Right ventricle myocardium inferior (tissue), 1 donor: ENCODE measurements around the gene ADISSP. TPM values are rescaled to one million over a fixed set of nuclear protein-coding genes. Genes with fewer than 3 reads are reported as not detected.

Source experiments
- ATAC-seq: fragments of 200-7000 bp; cut with Tn5 transposase; one replicate; pipeline ENCODE4 v1.9.1; 2020; ENCODE audit warnings: mild to moderate bottlenecking, moderate library complexity
- DNase-seq: peaks from one replicate; pipeline ENCODE4 v3.0.0; 2021; ENCODE audit errors: missing footprints
- intact Hi-C: fragments of 100-400 bp; cut with DNase I; formaldehyde crosslinking; loops from one replicate; pipeline ENCODE4 v1.11.0; 2022
- long read RNA-seq: library from polyadenylated mRNA; unstranded; transcript quantifications from one replicate; pipeline ENCODE4 v2.0.0, GENCODE V29; 2021
- total RNA-seq: library from RNA; stranded (reverse); fragmentation: NEBNext Ultra II Directional; extraction: Animal tissue kit (Norgen Biotek cat#: 25700); gene quantifications from one replicate; pipeline ENCODE4 v1.2.1, GENCODE V29; 2021
- donor health status: DM: no; HTN: yes; CAD: no; lungs with severe emphysema.

ADISSP gene
- total RNA-seq = 14.6 TPM
- long read RNA-seq, transcript C20orf27-202 (6 exons, 1,886 nt) = major isoform, 19 of 21 reads
- long read RNA-seq, partial matches to known transcripts = 2 of 21 reads
- long read RNA-seq, other reads (novel, unspliced or antisense) = 0 of 21 reads

DNA sequence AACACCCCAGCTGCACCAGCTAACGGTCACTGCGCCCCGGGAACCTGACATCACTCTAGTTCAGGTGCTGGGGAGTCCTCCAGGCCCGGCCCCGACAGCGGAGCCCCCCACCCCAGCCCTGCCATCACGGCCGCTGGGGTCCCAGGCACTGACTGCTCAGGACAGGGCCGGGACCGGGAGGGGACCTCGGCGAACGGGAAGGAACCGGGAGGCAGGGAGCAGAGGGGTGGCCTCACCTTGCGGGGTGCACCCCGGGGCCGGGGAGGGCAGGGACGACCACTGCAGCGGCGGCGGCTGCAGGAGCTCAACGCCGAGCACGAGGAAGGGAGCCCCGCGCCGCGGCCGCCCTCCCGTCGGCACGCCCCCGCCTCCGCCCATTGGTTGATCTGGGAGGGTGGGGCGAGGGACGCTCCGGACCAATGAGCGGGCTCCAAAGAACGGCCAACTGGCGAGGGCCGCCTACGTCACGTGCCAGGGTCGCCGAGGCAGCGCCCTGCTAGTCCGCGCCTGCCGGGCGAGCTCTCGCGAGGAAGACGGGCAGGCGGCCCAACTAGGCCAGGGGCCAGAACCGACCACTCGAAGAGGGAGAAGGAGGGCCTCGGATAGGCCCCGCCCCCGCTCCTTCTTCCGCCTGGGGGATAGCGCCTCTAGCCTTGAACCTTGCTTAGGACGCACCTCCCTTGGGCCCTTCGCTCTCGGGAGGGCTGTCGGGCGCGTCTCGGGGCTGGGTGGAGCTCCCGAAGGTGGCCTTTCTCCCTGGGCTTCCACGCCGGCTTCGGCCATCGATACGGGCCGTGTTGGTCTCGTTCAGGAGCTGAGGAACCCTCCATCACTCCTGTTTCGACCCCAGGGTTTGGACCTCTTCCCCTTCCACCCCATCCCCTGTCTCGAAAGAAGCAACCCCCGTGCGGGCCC, at the start of gene ADISSP:
Gene ADISSP (minus strand): TSS at position 327 of the 915 bp plus-strand sequence. CDS start 7,653 bp downstream, outside the sequence.
- intact Hi-C loops = loop anchor here (2.0 to 5.0 kb wide), 2 partner anchors 51 to 90 kb away; no protein-coding TSS in a partner anchor
- ATAC-seq (peak; percentile 96), DNase-seq (peak; percentile 100)

DNA sequence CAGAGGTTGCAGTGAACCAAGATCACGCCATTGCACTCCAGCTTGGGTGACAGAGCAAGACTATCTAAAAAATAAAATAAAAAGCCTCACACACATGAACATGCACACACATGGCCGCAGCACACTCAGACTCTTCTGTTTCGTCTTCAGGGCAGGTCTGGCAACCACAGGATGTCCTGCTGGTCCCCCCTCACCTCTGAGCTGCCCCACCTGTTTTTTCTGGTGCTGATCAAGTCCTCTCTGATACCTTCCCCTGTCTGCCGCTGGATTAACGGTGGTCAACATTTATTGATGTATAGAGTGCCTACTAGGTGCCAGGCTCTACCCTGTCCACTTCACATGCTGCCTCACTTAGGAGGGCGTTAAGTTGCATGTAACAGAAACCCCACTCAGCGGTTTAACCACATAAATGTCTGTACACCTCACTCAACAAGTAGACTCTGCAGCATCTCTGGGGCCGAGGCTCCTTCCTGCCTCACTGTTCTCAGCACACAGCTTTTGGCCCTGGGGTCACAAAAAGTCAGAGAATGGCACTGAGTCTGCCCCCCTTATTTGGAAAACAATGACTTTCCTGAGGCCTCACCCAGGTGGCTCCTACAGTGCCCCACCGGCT, 48.3 kb upstream of the ADISSP start:
- intact Hi-C loops = no loop called here
- DNase-seq = no peak
- ATAC-seq = no peak

DNA sequence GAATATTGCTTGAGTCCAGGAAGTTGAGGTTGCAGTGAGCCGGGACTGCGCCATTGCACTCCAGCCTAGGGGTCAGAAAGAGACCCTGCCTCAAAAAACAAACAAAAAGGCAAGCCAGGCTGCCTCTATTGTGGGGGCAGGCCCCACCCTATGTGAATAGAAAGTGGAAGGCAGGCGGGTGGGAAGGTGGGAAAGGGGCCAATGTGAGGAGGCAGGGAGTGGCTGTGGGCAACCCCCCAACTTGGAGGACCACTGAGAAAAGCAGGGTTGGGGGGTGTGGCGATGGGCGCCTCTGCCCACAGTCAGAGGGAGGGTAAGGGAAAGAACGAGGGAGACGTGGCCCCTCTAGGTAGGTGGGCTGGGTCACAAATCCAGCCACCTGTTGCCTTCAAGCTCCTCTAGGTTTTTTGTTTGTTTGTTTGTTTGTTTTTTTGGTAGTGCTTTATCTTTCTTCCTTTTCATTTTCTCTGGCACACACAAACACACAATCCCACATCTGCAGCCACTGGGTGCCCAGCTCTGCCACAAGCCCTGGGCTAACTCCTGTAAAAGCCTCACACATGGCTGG, 47.5 kb upstream of the ADISSP start:
- no peak for DNase-seq
- intact Hi-C loops = no loop called here
- ATAC-seq = no peak

DNA sequence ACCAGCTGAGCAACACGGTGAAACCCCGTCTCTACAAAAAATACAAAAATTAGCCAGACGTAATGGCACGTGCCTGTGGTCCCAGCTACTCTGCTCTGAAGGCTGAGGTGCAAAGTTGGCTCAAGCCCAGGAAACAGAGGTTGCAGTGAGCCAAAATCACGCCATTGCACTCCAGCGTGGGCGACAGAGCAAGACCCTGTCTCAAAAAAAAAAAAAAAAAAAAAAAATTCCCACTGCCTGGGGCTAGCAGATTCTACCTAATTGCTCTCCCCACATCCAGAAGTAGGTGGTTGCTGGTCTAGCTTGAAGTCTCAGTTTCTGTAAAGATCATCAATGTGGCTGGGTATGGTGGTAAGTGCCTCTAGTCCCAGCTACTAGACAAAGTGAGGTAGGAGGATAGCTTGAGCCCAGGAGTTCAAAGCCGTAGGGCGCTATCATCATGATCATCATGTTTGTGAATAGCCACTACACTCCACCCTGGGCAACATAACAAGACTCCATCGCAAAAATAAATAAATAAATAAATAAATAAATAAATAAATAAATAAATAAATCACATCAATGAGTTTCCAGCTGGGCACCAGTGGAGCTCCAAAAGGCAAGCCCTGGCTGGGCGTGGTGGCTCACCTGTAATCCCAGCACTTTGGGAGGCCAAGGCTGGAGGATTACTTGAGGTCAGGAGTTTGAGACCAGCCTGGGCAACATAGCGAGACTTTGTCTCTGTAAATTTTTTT, 46.5 kb upstream of the ADISSP start:
- intact Hi-C loops = no loop called here
- DNase-seq = no peak

DNA sequence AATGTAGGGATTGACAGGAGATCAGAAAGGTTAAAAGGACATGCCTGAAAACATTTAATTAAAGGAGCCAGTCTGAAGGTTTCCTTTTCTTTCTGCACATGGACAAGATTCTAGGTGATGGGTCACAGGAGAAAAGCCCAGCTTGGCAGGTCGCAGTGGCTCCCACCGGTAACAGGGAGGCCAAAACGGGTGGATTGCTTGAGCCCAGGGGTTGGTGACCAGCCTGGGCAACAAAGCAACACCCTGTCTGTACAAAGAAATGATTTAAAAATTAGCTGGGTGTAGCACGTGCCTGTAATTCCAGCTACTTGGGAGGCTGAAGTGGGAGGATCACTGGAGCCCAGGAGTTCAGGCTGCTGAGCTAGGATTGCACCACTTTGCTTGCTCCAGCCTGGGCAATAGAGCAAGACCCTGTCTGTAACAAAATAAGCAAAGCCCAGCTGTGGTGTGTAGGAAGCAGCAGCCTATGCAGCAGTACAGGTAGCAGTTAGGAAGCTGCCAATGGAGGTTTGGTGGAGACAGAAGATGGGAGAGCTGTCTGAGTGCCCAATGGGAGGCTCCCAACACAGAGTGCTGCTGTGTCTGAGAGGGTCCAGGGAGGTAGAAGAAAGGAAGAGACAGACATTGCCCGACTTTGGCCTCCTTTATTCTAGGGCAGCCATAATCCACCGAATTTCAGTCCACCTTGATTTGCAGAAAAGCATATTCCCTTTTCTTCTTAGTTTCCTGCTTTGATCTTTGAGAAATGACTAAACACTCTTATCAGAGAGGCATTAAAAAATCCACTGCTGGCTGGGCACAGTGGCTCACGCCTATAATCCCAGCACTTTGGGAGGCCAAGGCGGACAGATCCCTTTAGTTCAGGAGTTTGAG, 45.7 kb upstream of the ADISSP start:
- intact Hi-C loops = no loop called here
- ATAC-seq (no peak), DNase-seq (no peak)

More for the DNA sequence above, 46.5 kb upstream of the ADISSP start:
- no peak for ATAC-seq

DNA sequence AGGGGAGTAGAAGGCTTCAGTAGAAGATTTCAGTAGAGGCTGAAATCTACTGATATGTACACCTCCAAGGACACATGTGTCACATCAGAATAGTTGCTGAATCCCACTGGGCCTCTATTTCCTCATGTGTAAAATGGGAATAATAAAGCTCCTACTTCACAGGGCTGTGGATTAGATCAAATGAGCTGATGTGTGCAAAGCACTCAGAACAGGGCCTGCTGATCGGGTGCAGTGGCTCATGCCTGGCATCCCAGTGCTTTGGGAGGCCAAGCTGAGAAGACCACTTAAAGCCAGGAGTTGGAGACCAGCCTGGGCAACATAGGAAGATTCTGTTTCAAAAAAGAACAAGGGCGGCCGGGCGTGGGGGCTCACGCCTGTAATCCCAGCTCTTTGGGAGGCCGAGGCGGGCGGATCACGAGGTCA, 44.7 kb upstream of the ADISSP start:
- DNase-seq = no peak
- no peak for ATAC-seq
- intact Hi-C loops = no loop called here

DNA sequence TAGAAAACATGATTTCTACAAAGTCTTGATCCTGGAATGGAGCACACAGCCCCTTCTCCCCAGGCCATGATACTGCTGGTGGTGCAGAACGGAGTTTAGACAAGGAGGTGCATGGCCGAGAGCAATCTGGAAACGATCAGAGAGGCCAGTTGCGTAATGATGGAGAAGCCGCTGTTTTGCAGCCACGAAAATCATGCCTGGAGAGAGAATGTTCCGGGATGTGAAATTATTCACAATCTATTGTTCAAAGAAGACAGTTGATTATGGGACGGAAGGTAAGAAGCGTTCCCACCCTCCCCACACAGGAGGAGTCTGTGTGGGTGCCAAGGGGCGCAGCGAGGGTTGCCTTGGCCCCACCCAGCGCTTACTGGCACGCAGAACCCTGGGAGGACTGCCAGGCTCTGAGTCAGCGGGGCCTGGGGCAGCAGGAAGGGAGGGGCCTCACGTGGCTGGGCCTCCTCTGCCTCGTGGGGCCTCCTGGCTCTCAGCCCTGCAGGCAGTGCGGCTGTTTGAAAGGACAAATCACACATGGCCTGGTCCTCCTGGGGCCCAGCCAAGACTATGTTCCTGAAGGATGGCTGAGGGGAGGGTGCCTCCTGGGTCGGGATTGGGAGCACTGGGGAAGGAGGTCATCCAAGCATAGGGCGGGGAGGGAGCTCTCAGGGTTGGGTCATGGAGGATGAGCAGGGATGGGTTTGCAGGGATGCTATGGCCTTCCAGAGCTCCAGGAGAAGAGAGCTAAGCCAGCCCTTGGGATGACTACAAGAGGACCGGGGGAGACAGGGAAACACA, 44.1 kb upstream of the ADISSP start:
- DNase-seq (peak; percentile 99), ATAC-seq (peak; percentile 90)
- intact Hi-C loops = loop anchor here (2.0 kb wide), 1 partner anchor 17 kb away; no protein-coding TSS in a partner anchor

DNA sequence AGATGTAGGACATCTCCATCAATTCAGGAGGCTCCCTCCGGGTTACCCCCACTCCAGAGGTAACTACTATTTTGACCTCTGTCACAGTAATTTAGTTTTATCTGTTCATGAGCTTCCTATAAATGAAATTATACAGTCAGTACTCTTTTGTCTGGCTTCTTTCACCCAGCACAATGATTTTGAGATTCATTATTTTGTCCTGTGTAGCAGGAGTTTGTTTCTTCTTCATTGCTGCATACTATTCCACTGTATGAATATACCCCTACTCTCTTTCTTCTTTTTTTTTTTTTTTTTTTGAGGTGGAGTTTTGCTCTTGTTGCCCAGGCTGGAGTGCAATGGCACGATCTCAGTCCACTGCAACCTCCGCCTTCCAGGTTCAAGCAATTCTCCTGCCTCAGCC, 41.0 kb upstream of the ADISSP start:
- DNase-seq (no peak), ATAC-seq (no peak)
- intact Hi-C loops = no loop called here

DNA sequence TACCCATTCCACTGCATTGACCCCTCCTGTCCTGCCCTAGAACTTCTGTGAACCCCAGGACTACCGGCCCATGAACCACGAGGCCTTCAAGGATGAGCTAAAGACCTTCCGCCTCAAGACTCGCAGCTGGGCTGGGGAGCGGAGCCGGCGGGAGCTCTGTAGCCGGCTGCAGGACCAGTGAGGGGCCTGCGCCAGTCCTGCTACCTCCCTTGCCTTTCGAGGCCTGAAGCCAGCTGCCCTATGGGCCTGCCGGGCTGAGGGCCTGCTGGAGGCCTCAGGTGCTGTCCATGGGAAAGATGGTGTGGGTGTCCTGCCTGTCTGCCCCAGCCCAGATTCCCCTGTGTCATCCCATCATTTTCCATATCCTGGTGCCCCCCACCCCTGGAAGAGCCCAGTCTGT, 37.2 kb upstream of the ADISSP start:
- intact Hi-C loops = no loop called here
- ATAC-seq (no peak), DNase-seq (peak; percentile 43)

DNA sequence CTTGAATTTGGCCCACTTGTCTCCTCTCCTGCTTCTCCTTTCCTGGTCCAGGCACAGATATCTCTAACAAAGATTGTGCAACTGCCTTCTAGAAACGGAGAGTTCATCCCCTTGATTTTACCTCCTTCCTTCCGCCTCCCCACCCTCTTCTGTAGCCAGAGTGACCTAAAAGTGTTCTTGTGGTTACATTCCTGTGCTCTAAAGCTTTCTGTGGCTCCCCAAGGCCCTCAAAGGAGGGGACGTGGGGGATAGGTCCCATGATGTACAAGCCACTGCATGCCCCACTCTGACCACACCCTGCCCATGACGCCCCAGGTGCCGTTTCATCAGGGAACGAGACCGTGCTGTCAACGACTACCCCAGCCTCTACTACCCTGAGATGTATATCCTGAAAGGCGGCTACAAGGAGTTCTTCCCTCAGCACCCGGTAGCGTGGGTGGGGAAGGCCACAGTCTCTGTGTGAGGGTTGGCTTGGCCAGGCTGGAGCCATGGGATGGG, 36.8 kb upstream of the ADISSP start:
- ATAC-seq (no peak), DNase-seq (peak; percentile 35)
- intact Hi-C loops = no loop called here

DNA sequence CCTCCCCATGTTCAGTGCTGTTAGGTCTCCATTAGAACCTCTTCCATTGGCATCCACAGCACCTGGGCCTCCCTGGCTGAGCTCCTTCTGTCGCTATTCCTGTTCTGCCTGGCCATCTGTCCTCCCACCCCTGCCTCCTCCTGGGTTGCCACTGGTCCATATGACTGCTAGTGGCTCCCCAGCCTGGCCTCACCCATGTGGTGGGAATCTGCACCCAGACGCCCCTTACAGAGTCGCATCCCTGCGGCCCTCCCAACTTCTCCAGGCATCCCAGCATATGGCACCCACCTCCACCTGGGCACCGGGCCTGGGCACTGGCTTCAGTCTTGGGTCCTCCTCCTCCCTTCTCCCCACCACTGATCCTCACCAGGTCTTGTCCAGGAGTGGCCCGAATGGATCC, 36.3 kb upstream of the ADISSP start:
- intact Hi-C loops = no loop called here
- ATAC-seq = no peak
- DNase-seq = peak; percentile 61

DNA sequence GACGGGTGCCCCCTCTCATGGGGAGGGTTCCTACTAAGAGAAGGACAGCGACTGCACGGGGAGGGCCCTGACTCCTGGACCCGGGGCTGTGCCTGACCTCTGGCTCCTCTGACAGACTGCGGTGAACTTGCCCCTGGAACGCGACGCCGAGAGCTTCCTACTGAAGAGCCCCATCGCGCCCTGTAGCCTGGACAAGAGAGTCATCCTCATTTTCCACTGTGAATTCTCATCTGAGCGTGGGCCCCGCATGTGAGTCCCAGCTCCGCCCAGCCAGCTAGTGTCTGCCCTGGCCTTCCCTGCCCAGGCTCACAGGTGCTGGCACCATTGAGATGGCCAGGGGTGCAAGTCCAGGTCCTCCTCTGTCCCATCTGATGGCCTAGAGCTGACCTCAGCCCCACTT, 35.7 kb upstream of the ADISSP start:
- peak; percentile 60 for DNase-seq

DNA sequence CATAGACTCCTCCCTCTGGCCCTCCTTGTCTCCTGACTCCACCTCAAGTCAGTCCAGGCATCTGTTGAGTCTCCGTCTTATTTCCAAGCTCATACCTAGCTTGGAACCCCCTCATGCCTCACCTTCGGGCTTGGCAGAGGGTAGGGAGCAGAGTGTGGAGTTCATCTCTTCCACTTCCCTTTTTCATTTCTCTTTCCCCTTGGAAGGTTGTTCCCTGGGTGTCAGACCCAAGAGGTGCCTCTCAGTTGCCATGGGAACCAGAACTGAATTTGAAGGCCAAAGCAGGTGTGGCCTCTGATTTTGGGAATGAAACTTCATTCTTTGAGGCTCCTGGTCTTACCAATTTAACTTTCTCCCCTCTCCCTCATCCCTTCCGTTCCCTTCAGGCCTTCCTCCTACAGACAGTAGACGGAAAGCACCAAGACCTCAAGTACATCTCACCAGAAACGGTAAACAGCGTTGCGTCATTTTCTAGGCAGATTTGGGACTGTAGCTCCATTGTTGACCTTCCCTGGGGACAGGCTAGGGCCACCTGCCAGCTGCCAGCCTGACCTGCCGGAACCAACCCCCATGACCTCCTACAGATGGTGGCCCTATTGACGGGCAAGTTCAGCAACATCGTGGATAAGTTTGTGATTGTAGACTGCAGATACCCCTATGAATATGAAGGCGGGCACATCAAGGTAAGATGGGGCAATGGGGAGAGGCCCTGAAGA, 35.1 kb upstream of the ADISSP start:
- ATAC-seq (no peak), DNase-seq (peak; percentile 0)
- intact Hi-C loops = no loop called here

More for the DNA sequence above, 35.7 kb upstream of the ADISSP start:
- ATAC-seq = no peak
- intact Hi-C loops = no loop called here

DNA sequence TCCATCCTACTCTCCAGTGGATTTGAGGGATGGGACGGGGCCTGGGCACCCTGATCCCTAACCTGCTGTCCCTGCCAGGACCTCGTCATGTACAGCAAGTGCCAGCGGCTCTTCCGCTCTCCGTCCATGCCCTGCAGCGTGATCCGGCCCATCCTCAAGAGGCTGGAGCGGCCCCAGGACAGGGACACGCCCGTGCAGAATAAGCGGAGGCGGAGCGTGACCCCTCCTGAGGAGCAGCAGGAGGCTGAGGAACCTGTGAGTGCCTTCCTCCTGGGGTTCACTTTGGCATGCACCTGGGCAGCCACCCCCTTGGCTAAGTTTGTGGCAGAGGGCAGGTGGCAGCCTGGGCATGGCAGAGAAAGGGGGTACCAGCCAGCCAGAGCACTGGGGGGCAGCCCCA, 34.3 kb upstream of the ADISSP start:
- ATAC-seq (no peak), DNase-seq (peak; percentile 65)
- intact Hi-C loops = no loop called here

DNA sequence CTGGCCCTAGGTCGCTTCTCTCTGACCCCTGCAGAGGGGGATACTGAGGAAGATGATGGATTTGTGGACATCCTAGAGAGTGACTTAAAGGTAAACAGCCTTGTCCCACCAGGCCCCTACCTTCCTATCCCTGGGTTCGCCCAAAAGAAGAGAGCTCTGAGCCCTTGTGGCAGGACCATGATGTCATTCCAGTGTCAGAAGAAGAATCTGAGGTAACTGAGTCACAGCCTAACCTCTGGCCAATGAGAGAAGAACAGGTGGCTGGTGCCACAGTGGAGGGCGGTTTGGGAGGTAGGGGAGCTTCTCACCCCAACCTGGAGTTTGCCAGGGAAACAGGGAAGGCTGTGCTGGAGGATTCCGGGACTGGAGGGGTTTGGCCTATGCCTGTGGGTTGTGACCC, 33.7 kb upstream of the ADISSP start:
- no peak for DNase-seq
- ATAC-seq = no peak
- intact Hi-C loops = no loop called here

DNA sequence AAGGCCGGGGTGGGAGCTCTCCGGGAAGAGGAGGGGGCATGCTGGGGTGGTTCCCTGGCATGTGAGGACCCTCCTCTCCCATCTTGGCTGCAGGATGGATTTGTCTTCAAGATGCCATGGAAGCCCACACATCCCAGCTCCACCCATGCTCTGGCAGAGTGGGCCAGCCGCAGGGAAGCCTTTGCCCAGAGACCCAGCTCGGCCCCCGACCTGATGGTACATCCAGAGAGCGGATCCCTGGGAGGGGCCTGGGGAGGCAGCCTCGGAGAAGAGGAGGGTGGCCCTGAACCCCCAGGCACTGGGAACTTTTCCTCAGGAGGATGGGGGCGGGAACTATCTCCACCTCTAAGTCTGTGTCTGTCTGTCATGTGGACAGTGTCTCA, 33.3 kb upstream of the ADISSP start:
- ATAC-seq = no peak
- intact Hi-C loops = no loop called here
- peak; percentile 67 for DNase-seq
